ENCODE measurements around the gene RNF126.
"Not testable (repeated sequence)": the region's sequence is repeated elsewhere in the genome, so short reads cannot be mapped to it uniquely, and the experiment has no call there.

Gene RNF126

DNA sequence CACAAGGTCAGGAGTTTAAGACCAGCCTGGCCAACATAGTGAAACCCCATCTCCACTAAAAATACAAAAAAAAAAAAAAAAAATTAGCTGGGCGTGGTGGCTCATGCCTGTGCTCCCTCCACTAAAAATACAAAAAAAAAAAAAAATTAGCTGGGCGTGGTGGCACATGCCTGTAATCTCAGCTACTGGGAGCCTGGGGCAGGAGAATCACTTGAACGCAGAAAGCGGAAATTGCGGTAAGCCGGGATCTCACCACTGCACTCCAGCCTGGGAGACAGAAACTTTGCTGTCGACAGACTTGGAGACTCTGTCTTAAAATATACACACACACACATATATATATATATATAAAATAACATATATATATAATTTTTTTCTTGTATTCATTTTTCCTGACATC lies 36.4 kb downstream of the RNF126 start:
- not testable (repeated sequence) for DNase-seq

GRCh38 chr19:625257-625656 lies 37.8 kb downstream of the RNF126 start:
- DNase-seq = no peak

- DNase-seq = no peak
Observed at GRCh38 chr19:624433-625109, 38.4 kb downstream of the RNF126 start.

DNA sequence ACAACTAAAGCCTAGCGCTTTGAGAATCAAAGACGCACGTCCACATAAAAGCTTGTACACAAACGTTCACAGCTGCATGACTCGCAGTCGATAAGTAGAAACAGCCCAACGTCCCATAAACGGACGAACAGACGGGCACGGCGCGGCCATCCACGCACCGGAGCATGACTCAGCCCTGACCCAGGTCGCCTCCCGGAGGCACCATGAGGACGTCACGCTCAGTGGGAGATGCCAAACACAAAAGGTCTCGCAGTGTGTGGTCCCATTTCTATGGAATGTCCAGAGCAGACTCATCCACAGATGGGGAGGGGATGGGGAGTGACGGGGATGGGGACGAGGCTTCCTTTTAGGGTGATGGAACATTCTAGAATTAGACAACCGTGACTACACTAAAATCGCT lies 39.0 kb downstream of the RNF126 start:
- DNase-seq = no peak

DNA sequence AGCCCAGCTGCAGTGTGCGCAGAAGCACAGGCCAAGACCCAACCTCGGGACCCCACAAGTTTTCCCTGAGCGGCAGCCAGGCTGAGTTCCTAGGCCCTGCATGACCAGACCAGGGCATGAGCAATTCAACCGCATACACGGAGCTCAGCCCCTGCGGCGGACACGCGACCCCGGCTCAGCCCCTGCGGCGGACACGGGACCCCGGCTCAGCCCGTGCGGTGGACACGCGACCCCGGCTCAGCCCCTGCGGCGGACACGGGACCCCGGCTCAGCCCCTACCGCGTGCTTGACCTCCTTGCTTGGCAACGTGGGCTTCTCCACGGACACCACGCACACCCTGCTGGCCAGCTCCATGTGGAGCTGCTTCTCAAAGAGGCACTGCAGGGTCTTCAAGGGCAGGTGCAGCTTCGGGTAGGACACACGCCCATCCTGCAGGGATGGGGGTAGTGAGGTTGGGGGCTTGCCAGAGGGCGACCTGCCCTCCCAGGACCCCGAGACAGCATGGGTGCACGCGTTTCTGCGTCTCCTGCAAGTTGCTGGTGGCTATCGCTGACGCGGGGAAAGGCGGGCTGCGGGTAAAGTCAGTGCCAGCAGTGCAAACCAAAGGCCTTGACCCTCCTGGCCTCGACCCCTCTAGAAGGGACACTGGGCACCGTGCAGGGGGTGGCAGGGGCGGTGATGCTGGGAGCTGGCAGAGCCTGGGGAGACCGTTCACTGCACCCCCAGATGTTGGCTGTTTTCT lies 39.7 kb downstream of the RNF126 start:
- no peak for DNase-seq

DNA sequence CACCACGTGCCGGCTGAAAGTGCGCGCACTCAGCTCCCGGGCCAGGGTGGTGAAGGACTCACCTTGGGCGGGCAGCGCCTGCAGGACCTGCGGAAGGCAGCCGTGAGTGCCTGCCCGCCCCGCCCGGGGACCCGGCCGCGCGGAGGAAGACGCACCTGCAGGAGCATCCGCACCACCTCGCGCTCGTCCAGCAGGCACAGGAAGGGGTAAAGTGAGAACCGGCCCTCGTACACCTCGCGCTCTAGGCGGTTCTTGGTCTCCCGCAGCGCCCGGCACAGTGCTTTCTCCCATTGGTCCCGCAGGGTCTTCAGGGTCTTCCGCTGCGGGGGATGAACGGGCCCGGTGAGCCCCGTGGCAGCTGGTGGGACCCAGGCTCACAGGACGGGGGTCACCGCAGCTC lies 40.3 kb downstream of the RNF126 start:
- DNase-seq = no peak

DNA sequence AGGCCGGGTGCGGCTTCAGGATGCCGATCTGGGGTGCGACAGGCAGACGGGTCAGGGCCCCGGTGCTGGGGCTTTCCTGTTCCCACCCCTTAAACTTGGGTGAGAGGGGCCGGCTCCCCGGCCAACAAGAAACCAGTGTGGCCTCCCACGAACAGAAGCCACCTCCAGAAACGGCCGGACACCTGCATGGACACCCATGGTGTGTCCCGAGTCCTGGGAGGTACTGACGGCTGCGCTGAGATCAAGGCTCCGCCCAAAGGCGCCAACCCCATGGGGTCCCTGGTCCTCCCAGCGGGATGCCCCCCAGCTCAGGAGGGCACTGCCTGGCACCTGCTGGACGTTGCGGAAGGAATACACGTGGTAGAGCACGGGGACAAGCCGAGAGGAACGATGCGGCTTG lies 41.2 kb downstream of the RNF126 start:
- no peak for DNase-seq

DNA sequence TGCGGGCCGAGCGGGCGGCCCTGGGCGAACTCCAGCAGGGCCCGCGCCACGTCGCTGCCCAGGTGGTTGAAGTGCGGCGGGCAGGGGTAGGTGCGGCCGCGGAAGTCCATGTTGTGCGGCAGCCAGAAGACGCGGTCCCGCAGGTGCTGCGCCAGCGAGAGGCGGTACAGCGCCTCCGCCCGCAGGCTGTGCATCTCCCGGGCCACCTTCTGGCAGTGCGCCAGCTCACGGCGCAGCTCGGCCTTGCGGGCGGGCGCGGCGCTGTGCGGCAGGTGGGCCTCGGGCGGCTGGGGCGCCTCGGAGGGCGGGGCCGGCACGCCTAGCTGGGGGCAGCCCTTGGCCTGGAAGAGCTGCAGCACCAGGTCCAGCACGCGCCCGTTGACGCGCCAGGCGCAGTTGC lies 41.8 kb downstream of the RNF126 start:
- DNase-seq = not testable (repeated sequence)

DNA sequence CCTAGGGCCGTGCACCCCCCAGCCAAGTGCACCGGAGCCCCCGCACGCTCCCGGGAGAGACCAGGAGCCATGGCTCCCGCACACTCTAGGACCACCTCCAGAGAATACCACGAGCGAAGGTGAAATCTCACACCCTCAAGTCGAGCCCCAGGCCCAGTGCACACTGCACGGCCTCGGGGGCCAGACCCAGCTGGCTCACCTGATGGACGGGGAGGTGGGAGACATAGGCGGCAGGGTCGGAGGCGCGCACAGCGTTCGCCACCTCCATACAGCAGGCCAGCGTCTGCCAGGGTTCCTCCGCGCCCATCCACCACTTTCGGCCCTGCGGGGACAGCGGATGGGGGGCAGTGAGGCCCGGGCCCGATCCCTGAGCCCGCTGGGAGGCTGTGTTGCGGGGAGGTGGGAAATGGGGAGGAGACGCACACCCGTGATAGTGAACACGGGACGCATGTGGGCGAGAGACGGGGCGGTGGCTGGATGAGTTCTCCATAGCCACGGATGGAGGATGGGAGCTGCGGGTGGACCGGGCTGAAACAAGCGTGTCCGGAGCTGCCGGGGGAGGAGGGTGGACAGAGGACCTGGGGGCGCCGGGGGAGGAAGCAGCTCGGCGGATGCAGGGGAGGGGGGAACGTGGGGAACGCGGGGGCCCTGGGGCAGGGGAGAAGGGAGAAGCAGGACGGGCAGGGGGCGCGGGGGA lies 42.7 kb downstream of the RNF126 start:
- DNase-seq = no peak

DNA sequence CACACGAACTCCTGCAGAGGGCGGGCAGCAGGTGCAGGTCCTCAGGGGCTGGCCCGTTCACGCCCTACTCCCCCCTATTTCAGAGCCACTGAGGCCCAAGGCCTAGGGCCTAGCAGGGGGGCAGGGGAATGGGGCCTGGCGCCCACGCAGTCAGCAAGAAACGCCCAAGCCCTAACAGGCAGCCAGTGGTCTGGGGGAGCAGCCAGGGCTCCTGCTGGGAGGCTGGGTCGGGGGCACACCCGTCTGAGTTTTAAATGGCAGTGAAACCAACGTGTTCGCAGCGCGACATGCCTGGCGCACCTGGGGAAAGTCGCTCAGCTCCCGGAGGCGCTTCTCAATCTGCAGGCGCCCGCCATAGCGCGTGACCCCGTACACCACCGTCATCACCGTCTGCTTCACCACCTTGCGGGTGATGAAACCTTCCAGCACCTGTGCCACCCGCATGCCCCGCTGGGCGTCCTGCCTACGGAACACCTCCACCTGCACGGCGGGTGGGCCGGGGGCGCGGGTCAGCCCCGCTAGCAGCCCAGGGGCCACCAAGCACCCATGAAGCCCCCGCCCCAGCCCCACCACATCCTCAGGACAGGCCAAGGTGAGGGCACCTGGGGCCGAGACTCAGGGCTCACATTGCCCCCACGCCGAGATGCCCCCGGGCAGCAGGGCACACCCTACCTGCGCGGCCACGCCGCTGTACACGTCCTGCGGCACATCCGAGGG lies 43.6 kb downstream of the RNF126 start:
- DNase-seq = no peak

- no peak for DNase-seq
Observed at GRCh38 chr19:618674-619285, 44.2 kb downstream of the RNF126 start.

DNA sequence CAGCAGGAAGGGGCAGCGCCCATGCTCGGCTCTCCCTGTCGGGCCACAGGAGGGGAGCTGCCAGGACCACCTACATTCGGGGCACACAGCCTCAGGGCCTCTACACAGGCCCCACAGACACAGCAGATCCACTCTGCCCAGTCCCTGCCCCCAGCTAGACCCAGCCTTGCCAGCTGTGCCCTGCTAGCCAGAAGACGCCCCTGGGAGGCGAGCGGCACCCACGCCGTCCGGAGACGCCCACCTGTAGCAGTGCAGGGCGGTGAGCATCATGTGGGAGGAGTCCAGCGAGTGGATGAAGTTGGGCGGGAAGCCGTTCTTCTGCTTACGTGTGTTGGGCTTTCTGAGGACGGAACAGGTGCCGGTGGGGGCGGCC lies 44.8 kb downstream of the RNF126 start:
- no peak for DNase-seq

GRCh38 chr19:617551-618246 lies 45.3 kb downstream of the RNF126 start:
- no peak for DNase-seq

DNA sequence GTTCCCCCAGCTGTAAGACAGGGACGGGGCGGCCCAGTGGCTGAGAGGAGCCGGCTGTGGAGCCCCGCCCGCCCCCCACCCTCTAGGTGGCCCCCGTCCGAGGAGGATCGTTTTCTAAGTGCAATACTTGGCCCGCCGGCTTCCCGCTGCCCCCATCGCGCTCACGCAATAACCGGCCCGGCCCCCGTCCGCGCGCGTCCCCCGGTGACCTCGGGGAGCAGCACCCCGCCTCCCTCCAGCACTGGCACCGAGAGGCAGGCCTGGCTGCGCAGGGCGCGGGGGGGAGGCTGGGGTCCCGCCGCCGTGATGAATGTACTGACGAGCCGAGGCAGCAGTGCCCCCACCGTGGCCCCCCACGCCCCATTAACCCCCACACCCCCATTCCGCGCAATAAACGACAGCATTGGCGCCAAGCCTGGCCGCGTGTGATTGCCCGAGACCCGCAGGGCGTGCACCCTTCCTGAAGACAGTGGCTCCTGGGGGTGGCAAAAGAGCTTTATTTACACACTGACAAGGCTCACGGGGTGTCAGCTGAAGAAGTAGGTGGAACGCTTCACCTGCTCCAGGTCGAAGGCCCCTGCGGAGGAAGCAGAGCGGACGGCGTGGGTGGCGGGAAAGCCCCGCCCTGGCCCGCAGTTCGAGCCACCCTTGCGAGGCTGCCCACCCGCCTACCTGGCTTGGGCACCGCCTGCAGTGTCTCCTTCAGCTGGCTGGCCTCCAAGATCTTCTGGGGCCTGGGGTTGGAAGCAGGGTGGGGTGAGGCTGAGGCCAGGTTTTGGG lies 46.1 kb downstream of the RNF126 start:
- no peak for DNase-seq

DNA sequence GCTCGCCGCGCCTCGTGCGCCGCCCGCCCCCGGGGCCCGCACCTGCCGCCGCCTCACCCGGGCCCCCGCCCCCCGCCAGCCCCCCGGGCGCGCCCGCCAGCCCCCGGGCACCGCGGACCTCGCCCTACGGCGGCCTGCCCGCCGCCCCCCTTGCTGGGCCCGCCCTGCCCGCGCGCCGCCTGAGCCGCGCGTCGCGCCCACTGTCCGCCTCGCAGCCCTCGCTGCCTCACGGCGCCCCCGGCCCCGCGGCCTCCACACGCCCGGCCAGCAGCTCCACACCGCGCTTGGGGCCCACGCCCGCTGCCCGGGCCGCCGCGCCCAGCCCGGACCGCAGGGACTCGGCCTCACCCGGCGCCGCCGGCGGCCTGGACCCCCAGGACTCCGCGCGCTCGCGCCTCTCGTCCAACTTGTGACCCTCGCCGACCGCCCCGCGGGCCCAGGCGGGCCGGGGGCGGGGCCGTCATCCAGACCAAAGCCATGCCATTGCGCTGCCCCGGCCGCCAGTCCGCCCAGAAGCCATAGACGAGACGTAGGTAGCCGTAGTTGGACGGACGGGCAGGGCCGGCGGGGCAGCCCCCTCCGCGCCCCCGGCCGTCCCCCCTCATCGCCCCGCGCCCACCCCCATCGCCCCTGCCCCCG lies 46.8 kb downstream of the RNF126 start:
- no peak for DNase-seq

DNA sequence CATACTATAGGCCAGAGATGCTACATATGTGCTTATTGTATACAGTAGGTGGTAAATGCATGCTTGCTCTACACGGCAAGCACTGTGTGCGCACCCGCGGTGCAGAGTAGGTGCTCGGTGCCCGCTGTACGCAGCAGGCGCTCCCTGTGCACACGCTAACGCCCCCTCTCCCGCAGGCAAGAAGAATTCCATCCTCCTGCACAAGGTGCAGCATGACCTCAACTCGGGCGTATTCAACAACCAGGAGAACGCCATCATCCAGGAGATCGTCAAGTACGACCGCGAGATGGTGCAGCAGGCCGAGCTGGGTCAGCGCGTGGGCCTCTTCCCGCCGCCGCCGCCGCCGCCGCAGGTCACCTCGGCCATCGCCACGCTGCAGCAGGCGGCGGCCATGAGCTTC lies 47.4 kb downstream of the RNF126 start:
- DNase-seq = no peak

- no peak for DNase-seq
Observed at GRCh38 chr19:613732-614567, 49.1 kb downstream of the RNF126 start.

DNA sequence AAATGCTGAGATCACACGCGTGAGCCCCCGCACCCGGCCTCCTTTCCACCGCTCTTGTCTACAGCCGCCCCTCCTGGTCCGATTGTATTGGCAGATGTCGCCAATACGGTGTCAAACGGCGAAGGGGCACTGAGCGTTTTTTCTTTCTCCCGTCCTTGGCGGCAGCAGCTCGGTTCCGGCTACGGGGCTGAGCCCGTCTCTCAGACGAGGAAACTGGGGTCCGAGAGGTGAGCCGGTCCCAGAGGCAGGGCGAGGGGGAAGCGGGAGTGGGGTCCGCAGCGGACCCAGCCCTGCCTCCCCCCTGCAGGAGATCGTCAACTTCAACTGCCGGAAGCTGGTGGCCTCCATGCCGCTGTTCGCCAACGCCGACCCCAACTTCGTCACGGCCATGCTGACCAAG lies 50.1 kb downstream of the RNF126 start:
- no peak for DNase-seq

DNA sequence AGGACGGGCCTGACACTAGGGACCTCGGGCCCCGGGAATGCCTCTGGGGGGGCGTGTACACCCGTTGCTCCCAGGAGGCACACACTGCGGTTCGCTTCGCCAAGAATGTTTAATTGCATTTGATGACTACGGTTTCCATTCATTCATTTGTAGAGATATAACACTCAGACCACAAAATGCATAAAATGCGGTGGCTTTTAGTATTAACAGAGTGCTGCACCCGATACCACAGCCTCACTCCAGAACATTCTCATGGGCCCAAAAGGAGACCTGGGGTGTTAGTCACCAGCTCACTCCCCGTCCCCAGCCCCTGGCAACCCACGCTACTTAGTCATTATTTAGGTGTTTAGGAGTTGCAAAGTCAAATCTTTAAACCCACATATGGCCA lies 51.5 kb downstream of the RNF126 start:
- peak; percentile 25 for DNase-seq

All from T-helper 9 cell (primary cell).